NCI-H524 treated with DMSO at 0.1 percent for 48 hours (cell line): ENCODE results near the gene HOXB6.

Source experiments
- DNase-seq: peaks from one replicate; lab custom pipeline; 2025; lab: John Stamatoyannopoulos, UW

The HOXB6 gene

GRCh38 chr17:48594538-48595277, 10.1 kb downstream of the HOXB6 start:
- no peak for DNase-seq

GRCh38 chr17:48593840-48594537, 10.8 kb downstream of the HOXB6 start:
- no peak for DNase-seq

GRCh38 chr17:48593126-48593829, 11.5 kb downstream of the HOXB6 start, which contains the start of gene HOXB5:
HOXB5 (minus strand) TSS chr17:48593779; CDS start chr17:48593682, 97 bp downstream.
- DNase-seq = no peak

- DNase-seq = no peak
Observed at GRCh38 chr17:48592577-48592976, 12.2 kb downstream of the HOXB6 start.

GRCh38 chr17:48592057-48592514, 12.7 kb downstream of the HOXB6 start:
- DNase-seq = no peak

- DNase-seq = no peak
Observed at GRCh38 chr17:48591255-48592056, 13.3 kb downstream of the HOXB6 start.

- DNase-seq = no peak
Observed at GRCh38 chr17:48590607-48591161, 14.1 kb downstream of the HOXB6 start.

- no peak for DNase-seq
Observed at GRCh38 chr17:48589831-48590606, 14.8 kb downstream of the HOXB6 start, which contains the start of gene HOXB3. HOXB3 (minus strand) TSS chr17:48590241; CDS start chr17:48552474, 37,767 bp downstream.

- DNase-seq = no peak
Observed at GRCh38 chr17:48589060-48589830, 15.5 kb downstream of the HOXB6 start.

GRCh38 chr17:48588528-48588927, 16.3 kb downstream of the HOXB6 start:
- no peak for DNase-seq

GRCh38 chr17:48588074-48588415, 16.7 kb downstream of the HOXB6 start:
- DNase-seq = no peak

- no peak for DNase-seq
Observed at GRCh38 chr17:48587276-48588073, 17.3 kb downstream of the HOXB6 start.

- no peak for DNase-seq
Observed at GRCh38 chr17:48586355-48587258, 18.2 kb downstream of the HOXB6 start.

GRCh38 chr17:48584223-48584741, 20.5 kb downstream of the HOXB6 start:
- no peak for DNase-seq

- no peak for DNase-seq
Observed at GRCh38 chr17:48583708-48584222, 21.0 kb downstream of the HOXB6 start.

- DNase-seq = no peak
Observed at GRCh38 chr17:48582750-48583069, 22.1 kb downstream of the HOXB6 start.

- no peak for DNase-seq
Observed at GRCh38 chr17:48579760-48580554, 24.8 kb downstream of the HOXB6 start.
